Measurements from ENCODE around the gene NAV2.
"Not testable (repeated sequence)": the region's sequence is repeated elsewhere in the genome, so short reads cannot be mapped to it uniquely, and the experiment has no call there.

Gene NAV2

DNA sequence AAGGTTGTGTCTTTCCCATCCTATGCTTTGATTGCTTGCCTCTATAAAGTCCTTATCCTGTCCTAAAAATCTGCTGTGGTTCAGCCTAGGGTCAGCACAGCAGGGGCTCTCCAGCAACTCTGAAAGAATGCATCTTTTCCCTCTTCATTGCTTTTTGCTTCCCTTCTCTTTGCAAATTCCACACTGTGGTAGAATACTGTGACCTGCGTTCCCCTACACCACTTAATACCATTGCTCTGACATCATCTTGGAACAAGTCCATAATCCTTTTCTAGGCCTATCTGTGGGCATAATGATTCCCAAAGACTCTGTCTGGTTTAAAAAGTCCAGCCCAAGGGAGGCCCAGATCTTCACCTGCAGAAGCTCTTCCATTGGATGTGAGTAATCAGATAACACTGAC is 177.7 kb downstream of the NAV2 start:
- no peak for DNase-seq (ENCODE audit: low read depth)

DNA sequence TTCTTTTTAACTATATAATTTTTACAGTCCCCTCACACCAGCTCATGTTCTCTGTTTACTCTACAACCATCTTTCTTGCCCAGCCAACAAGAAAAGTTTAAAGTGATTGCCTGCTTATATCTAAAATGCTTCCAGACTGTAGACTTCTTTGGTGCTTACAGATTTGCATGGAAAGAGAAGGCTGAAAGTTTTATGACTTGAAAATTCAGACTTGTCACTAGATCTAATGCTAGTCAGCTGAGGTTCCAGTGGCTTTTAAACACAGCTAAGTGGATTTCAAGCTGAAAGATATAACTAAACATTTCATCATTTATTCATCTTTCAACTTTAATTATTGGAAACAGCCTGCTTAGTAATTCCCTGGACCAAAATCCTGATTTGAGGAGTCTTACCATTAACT is 178.4 kb downstream of the NAV2 start:
- DNase-seq (ENCODE audit: low read depth) = no peak

DNA sequence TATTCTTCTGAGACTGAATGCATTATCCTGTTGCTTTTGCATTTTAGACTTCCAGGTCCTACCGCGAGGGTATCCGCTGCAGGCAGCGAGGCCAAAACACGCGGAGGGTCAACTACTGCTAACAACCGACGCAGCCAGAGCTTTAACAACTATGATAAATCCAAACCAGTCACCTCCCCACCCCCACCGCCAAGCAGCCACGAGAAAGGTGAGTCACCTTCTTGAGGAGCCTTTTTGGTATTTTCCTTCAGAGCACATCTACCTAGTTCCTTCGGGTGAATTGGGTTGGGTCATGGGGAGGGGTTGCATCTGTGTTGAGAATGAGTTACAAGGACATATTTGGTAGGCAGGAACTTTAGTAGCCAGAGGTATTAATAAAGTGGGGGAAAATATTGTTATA is 179.8 kb downstream of the NAV2 start:
- no peak for DNase-seq (ENCODE audit: low read depth)

DNA sequence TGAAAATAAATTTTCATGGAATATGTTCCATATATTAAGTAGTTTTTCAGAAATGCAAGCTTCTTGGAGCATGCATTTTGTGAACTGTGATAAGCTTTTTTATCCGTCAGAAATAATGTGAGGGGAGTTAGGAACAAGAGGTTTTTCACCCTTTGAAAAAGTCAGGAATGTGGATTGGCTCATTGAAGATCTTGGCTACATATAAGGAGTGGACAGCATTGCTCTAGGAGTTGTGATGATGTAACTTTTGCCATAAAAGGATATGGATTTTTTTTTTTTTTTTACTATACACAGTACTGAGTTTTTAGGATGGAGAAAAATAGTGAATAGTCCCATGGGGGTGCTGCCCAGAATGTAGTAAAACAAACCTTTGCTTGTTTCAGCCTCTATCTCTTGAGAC is 180.2 kb downstream of the NAV2 start:
- DNase-seq (ENCODE audit: low read depth) = no peak

DNA sequence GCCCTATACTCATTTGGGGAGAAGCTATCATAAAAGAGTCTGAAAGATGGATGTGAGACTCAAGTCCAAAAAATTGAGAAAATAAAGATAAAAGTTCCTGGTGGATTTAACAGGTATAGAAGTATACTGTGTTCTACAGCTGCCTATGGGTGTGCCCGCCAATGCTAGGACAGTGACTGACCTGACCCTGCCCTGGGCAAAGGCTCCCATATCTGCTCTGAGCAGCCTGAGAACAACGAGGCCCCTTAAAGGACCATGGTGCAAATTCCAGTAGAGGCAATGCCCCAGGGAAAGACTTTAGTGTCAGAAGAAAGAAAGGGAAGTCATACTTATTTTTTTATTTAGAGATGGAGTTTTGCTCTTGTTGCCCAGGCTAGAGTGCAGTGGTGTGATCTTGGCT is 181.8 kb downstream of the NAV2 start:
- no peak for DNase-seq (ENCODE audit: low read depth)

DNA sequence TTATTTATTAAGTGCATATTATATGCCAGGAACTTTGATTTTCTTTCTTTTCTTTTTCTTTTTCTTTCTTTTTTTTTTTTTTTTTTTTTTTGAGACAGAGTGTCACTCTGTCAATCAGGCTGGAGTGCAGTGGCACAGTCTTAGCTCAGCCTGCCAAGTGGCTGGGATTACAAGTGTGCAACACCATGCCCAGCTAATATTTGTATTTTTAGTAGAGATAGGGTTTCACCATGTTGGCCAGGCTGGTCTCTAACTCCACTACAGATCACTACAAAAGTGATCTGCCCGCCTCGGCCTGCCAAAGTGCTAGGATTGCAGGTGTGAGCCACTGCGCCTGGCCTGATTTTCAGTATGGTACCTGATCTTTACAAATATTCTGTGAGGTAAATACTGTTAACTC is 182.4 kb downstream of the NAV2 start:
- DNase-seq (ENCODE audit: low read depth) = not testable (repeated sequence)

DNA sequence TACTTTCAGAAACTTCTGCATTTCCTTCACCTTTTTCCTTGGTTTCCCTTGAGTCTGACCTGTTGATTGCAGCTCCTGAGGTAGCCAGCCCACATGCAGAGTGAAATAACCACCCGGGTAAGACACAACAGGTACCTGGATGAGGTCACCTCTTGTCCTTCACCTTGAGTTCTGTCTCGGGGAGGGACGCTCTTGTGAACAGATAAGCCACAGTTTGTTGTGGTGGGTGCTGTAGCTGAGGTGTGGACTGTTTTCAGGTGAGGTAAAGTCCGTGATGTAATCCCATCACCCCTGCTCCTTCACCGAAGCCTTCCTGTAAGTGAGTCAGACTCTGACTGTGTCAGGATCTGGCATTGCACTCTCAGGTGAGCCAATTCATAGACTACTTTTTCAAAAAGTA is 183.1 kb downstream of the NAV2 start:
- DNase-seq (ENCODE audit: low read depth) = no peak

DNA sequence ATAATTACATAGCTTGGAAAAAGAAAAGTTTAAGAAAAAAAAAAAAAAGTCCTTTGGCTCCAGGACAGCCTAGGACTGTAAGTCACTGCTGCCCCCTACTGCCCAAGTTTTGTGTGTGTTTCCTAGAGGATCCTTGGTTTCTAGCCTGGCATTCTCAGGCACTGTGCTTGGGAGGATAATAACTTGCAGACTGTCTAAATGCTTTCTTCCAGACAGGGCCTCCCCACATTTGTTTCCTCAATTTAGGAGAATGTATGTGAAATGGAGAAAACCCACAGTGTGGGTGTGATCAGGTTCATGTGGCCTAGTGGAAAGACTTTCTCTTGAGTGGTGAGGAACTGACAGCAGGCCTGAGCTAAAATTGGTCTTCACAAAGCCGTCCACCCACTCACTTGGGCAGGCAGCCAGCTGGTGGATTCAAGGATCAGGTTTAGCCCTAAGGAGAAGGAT is 191.0 kb downstream of the NAV2 start:
- DNase-seq (ENCODE audit: low read depth) = no peak

DNA sequence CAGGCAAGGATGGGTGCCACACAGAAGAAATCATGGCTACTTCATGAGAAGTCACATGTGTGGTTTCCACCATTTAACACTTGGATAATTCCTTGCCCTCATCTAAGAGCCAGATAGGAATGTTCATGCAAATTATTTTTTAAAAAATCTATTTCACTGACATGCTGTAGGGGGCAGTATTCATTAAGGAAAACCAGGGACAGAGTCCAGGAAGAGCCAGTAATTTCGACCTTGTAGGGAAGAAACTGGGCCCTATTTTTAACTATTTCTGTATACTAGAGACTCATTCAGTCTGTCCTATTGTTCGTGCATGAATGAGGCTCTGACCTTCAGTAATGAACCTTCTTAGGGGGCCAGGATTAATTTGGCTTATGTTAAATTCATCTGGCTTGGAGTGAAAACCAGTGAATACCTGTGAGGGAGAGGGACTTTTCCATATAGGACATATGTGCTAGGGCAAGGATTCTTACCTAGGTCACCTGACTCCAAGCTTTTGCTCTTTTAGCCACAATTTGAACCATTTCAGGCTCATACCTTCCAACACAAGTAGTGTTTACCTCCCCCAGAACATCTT is 192.7 kb downstream of the NAV2 start:
- no peak for DNase-seq (ENCODE audit: low read depth)

DNA sequence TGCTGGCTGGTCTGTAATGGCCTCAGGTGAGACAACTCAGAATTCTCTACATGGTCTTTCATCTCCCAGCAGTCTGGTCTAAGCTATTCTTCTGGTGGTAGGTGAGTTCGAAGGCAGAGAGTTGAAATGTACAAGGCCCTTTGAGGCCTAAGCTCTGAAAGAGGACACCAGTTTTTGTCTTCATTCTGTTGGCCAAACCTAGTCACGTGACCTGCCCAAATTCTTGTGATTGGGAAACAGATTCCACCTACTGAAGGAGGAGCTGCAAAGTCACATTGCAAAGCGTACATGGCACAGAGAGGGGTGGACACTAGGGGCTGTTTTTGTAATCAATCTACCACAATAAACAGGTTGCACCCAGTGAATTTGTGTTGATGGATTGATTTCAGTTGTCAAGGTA is 193.5 kb downstream of the NAV2 start:
- DNase-seq (ENCODE audit: low read depth) = no peak

DNA sequence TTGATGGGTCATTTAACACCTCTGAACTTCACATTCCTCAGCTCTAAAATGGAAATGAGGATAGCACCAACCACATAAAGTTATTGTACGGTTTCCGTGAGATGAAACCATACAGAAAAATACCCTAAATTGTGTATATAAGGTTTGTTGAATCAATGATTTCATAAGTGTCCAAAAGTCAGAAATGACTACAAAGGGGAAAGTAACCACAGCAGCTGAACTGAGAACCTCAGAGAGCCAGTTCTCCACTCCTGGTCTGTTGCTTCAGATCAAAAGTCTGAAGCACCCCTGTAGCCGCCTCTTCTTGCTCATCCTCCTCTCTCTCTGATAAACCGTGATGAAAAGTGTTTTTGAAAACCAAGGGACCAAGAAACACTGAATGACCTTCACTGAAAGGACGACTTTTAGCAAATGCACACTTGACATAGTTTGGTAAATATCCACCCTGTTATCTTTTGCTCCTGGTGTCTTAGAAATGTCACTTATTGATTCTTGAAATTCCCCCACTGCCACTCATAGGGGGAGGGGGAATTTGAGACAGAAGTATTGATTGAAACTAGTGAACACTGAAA is 194.5 kb downstream of the NAV2 start:
- DNase-seq (ENCODE audit: low read depth) = no peak

DNA sequence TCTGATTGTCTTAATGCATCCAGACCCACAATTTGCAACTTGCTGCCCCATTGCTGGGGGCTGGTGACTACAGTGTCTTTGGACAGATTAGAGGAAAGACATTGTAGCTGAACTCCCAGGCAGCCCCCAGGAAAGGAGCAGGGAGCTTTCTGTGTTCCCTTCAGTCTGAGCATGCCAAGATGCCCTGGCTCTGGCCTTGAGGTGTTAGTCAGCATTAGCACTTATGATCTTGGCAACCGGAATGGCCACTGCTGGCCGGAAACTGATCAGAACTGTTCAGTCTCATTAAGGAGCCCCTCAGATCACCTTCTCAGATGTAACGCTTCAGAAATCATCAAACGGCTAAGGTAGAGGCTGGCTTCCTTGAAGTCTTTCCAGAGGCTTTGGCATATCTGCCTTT is 195.2 kb downstream of the NAV2 start:
- DNase-seq (ENCODE audit: low read depth) = no peak

DNA sequence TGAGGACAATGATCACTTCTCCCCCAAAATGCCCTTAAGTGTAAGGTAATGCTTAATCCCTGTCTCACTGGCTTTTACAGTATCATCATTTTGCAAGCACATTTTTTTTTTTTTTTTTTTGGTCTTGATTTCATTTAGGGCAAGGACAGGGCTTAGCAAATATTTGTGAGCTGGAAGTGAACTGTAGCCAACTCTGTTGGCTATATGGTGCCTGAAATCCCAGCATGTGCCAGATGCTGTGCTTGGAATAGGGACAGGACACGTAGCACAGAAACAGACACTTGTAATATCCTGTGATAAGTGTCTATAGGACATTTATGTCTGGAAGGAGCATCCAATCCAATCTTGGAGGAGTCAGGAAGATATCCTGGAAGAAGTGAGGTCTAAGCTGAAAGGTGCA is 198.3 kb downstream of the NAV2 start:
- no peak for DNase-seq (ENCODE audit: low read depth)

DNA sequence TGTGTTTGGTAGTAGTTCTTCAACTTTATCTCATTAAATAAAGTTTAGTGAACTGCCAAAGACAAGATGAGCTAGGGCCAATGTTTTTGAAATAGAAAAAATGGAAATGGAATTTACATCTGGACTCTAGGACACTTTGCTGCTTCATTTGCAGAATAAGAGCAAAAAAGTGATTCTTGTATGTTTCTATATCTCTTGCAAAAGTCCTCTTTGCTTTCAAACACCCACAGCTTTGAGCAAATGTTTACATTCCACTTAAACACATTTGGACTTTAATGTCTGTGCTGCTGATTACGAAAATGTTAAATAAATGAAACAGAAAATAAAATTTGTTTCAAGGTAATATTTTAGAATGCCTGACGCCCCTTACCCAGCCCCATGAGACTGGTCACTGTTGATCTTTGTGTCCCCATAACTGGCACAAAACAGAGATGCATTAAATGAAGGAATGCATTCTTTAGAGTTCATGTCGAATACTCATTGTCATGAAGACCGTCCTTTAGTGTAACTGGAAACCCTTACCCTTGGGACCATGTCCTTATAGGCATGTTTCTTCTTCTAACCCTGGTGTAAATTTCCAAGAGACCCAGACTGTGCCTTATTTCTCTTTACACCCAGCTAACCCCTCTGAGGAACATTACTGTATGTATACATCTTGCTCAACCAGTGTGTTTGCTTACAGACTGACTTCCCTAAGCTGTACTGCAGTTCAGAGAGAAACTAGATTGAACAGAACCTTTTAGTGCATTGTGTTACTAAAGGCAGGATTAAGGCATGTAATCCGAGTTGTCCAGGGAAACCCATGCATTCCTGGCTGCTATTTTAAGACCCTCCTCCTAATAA is 199.7 kb downstream of the NAV2 start:
- no peak for DNase-seq (ENCODE audit: low read depth)

DNA sequence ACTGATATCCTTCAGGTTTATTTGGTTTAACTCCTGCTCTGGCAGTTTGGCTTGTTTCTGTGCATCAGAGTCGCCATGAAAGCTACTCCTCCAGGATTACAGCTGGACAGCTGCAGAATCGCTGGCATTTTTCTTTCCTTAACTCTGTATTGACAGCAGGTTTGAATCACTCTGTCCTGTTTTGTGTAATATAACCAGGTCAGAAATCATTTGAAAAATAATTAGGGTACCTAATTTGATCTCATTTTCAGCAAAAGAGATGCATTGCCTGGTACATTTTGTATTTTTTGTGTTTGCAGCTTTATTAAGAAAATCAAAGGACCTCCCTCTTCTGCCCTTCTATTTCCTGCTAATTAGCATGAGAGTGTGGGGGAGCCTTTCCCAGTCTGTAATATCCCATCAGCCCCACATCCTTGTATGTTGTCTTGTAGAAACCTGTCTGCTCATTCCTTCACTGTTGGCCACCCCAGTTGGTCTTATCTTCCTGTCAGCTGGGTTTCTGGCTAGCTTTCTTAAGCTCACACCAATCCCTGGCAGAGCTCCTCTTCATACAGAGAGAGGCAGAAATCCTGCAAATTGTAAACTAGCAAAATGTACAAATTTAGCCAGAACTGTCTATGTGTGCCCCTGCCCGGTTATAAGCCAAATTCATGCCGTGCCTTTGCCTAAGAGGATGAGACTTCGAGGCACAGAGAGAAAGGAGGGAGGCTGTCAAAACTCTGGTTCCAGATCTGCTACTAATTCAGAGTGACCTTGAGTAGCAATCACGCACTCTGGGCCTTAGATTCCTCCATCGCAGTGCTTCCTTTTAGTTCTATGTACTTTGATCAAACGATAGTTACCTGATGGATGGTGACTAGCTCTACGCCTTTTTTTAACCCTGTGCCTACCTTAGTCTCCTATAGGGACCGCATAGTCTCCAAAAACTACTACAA is 200.6 kb downstream of the NAV2 start:
- DNase-seq (ENCODE audit: low read depth) = no peak

DNA sequence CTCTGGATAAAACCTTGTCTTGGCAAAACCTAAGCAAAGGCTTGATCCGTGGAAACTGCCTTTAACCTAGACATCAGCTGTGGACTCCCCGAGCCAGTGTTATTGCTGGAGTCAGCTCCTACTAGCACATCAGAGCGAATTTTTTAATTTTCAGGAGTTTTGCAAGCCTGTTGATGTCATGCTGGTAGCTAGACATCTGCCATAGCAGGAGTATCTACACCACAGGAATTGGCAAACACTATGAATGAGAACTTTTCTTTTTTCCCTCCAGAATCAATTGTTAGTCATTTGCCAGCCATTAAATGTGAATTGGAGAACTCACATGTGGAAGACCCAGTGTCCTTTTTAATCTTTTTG is 201.2 kb downstream of the NAV2 start:
- DNase-seq (ENCODE audit: low read depth) = no peak

DNA sequence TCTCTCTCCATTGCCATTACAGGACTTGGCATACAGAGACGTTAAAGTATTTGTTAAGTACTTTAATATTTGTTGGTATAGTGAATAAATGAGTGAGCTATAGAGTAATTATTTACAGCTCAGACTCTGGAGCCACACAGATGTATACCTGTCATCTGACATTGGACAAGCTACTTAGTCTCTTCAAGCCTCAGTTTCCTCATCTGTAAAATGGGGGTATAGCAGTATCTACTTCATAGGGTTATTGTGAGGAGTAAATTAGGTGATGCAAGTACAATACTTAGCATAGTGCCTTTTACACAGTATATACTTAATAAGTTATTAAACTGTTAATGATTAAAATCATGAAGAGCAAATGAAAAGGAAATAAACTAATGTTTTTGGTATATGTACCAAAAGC is 203.2 kb downstream of the NAV2 start:
- no peak for DNase-seq (ENCODE audit: low read depth)

DNA sequence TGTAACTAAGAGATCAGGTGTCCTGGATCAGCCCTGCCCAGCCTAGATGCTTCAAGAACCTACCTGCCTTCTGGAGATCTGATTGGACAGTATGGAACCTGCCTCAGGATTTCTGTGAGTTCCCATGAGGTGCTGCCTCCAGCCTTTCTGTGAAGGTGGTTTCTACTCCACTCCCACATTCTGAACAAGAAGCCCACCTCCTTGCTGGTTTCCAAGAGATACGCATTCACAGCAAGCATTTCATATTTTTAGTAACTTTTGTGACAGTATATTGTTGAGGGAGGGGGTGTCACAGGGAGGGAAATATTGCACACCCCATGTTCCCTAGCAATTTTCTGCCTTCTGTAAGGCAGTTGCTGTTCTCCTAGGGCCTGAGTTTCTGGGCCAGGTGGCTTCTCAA is 204.4 kb downstream of the NAV2 start:
- no peak for DNase-seq (ENCODE audit: low read depth)

DNA sequence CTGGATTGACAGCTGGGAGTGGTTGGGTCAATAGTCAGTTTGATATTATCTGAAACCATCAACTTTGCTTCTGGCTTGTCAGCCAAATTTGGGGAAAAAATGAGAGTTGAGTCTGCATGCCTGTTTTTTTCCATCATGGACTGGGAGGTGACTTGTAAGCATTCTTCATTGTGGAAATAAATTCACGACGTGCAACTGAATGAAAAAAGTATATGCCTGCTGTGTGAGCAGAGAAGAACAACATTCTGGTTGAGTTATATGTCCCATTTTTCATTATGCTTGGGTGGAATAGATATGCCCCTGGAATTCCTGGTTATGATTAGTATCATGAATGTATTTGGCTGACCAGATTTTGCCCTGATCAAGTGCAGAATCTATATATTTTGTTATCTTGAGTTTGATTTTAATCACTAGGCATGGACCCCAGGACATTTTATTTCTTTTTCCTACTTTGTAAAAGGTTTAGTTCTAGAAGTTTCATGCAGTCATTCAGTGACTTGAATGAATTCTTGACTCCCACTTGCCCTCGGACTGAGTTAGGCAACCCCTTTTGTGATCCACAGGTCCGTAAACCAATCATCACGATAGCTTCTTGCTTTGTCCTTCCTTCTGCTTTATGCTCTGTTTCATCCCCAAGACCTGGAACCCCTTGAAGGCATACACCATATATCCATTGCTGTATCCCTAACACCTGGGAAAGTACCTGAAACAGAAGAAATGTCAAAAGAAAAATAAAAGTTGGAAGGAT is 205.8 kb downstream of the NAV2 start:
- DNase-seq (ENCODE audit: low read depth) = no peak

DNA sequence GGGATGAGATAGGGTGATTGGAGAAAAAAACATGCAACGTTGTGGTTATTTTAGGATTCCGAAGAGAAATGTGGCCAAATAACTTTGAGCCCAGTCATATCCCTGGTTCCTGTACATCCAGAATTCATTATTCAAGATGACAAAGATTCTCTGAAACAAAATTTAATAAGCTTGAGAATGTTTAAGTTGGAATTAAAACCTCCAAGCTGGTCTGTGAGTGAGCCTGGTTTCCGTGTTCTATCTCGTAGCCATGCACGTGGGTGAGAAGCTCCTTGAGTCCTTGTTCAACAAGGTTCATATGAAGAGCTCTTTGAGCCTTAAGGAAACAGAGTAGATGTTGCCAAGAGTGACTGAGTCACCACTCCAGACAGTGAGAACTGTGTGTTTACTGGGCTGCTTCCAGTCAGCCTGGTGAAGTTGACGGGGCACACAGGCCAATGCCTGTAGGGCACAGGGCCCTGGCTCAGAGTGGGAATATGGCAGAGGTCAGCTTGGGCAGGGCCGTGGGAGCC is 206.5 kb downstream of the NAV2 start:
- DNase-seq (ENCODE audit: low read depth) = no peak

DNA sequence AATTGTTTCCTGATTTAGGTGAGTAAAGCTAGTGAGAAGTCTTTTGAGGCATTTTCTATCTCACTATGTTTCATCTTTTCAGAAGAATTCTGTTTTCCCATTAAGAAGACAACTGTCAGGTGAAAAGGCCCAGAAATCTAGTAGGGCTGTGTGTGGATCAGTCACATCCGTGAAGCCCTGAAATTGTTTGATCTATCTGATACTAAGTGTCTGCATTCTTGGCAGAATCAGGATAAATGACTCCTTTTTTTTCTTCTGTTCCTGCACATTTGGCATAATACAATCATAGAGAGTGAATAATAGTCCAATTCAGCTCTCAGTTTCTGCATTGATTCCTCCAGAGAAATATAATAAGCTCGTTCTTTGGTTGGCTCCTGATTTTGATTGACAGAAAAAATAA is 208.3 kb downstream of the NAV2 start:
- no peak for DNase-seq (ENCODE audit: low read depth)

Data from activated T-helper 1 cell treated with Interleukin-2 at 50 U/mL for 16 hours (primary cell).